GM18502 (cell line): ENCODE data around the gene CLCA4.

Experiments used
- ATAC-seq: cut with Tn5 transposase; IDR thresholded peaks from one replicate; pipeline ENCODE4 v1.9.1; 2021; ENCODE audit warnings: mild to moderate bottlenecking; ENCODE audit not compliant: unreplicated experiment, poor library complexity

Gene CLCA4

GRCh38 chr1:86523670-86524354, 23.1 kb upstream of the CLCA4 start:
- ATAC-seq, result no peak

GRCh38 chr1:86527306-86527705, 19.6 kb upstream of the CLCA4 start:
- no peak for ATAC-seq

GRCh38 chr1:86530211-86530845, 16.6 kb upstream of the CLCA4 start:
- no peak for ATAC-seq

- no peak for ATAC-seq
These were observed 8.8 kb upstream of the CLCA4 start for GRCh38 chr1:86537928-86538695.

GRCh38 chr1:86538775-86539174, 8.1 kb upstream of the CLCA4 start:
- no peak for ATAC-seq

GRCh38 chr1:86541859-86542258, 5.0 kb upstream of the CLCA4 start:
- no peak for ATAC-seq

- ATAC-seq, result no peak
These were observed 4.2 kb upstream of the CLCA4 start for GRCh38 chr1:86542631-86543030.

GRCh38 chr1:86548839-86549238, 2.0 kb downstream of the CLCA4 start:
- ATAC-seq, result no peak

GRCh38 chr1:86551305-86551704, 4.4 kb downstream of the CLCA4 start:
- no peak for ATAC-seq

GRCh38 chr1:86552376-86552775, 5.5 kb downstream of the CLCA4 start:
- no peak for ATAC-seq

- ATAC-seq, result no peak
These were observed 10.9 kb downstream of the CLCA4 start for GRCh38 chr1:86557739-86558138.

GRCh38 chr1:86563849-86564248, 17.0 kb downstream of the CLCA4 start:
- ATAC-seq, result no peak

GRCh38 chr1:86567341-86567740, 20.5 kb downstream of the CLCA4 start:
- ATAC-seq, result no peak

- ATAC-seq, result no peak
These were observed 21.0 kb downstream of the CLCA4 start for GRCh38 chr1:86567878-86568277.

- no peak for ATAC-seq
These were observed 27.0 kb downstream of the CLCA4 start for GRCh38 chr1:86573763-86574484.

- no peak for ATAC-seq
These were observed 34.4 kb downstream of the CLCA4 start for GRCh38 chr1:86581231-86581630.

- no peak for ATAC-seq
These were observed 35.3 kb downstream of the CLCA4 start for GRCh38 chr1:86582161-86582560.

- no peak for ATAC-seq
These were observed 36.2 kb downstream of the CLCA4 start for GRCh38 chr1:86583032-86583431.

- no peak for ATAC-seq
These were observed 36.7 kb downstream of the CLCA4 start for GRCh38 chr1:86583593-86583992.

- no peak for ATAC-seq
These were observed 47.4 kb downstream of the CLCA4 start for GRCh38 chr1:86594284-86594770.

GRCh38 chr1:86596224-86596623, 49.3 kb downstream of the CLCA4 start:
- ATAC-seq, result no peak
